K562 (cell line): ENCODE data around the gene BCL3. TPM values are rescaled to one million over a fixed set of nuclear protein-coding genes. Genes with fewer than 3 reads are reported as not detected.

ENCODE experiments used
- ATAC-seq: fragments of 200-7000 bp; cut with Tn5 transposase; 3 replicates; pipeline ENCODE4 v1.9.1; 2020; ENCODE audit warnings: moderate library complexity
- BruUV-seq: library from RNA; stranded (reverse); fragments of 400-500 nt; replicated peaks from 2 replicates; lab custom pipeline; 2021; lab: Mats Ljungman, UMichigan
- CTCF ChIA-PET: fragments of 300-600 bp; formaldehyde crosslinking; extraction: SDS; loops from one replicate; lab custom pipeline; 2021; ENCODE audit warnings: low intra/inter-chr PET ratio; lab: Yijun Ruan, JAX
- POLR2A ChIA-PET: fragments of 300-600, 350-650 bp; sonication (Branson Sonifier 250); formaldehyde crosslinking; extraction: SDS; loops from one replicate; lab custom pipeline; 2021; ENCODE audit warnings: antibody characterized with exemption, inconsistent platforms; lab: Yijun Ruan, JAX
- DNase-seq, 4 experiments: peaks; one replicate each; pipeline versions ENCODE4 v3.0.0 to v3.0.0-alpha.2; 2011 to 2018; ENCODE audit warnings: low spot score in 3 of 4, mixed read lengths in 3 of 4; ENCODE audit errors: extremely low read depth in 1 of 4
- FAIRE-seq: peaks from 2 replicates; lab custom pipeline; 2011; peaks lifted over from hg19 to GRCh38; lab: Jason Lieb, UNC
- H2AFZ ChIP-seq: 2 replicates; pipeline ENCODE4 v1.6.0; 2011; ENCODE audit warnings: low read depth, low read length, control low read depth, inconsistent platforms
- H3K27ac ChIP-seq: fragments of 200-600 bp; 3 replicates; pipeline ENCODE4 v1.8.0; 2011; ENCODE audit warnings: low read depth, mild to moderate bottlenecking, control low read depth, inconsistent platforms, low read length, moderate library complexity, mixed read lengths; ENCODE audit errors: extremely low read depth
- H3K27me3 ChIP-seq, 2 experiments: fragments of 300-600 bp in 1 of 2; 2 replicates in 1 of 2; 3 replicates in 1 of 2; pipeline versions ENCODE4 v1.6.0 to v1.8.0; 2011; ENCODE audit warnings: inconsistent platforms in 2 of 2, low read length in 2 of 2, mild to moderate bottlenecking in 1 of 2, mixed read lengths in 1 of 2, moderate library complexity in 1 of 2; ENCODE audit not compliant: control insufficient read depth in 2 of 2, insufficient read depth in 2 of 2
- H3K36me3 ChIP-seq: fragments of 300-600 bp; 3 replicates; pipeline ENCODE4 v1.8.0; 2011; ENCODE audit warnings: mild to moderate bottlenecking, low read length, inconsistent platforms; ENCODE audit not compliant: control insufficient read depth, insufficient read depth
- H3K4me1 ChIP-seq, 2 experiments: fragments of 200-600 bp in 1 of 2; replicated peaks in 1 of 2; 2 replicates in 1 of 2; 3 replicates in 1 of 2; pipeline versions ENCODE4 v1.5.1 to v1.8.0; 2011; ENCODE audit warnings: inconsistent platforms in 2 of 2, low read length in 2 of 2, mild to moderate bottlenecking in 1 of 2, mixed read lengths in 1 of 2, moderate library complexity in 1 of 2; ENCODE audit not compliant: control insufficient read depth in 2 of 2, insufficient read depth in 2 of 2
- H3K4me2 ChIP-seq: 2 replicates; pipeline ENCODE4 v1.6.1; 2011; ENCODE audit warnings: low read length, control low read depth, inconsistent platforms, mixed read lengths; ENCODE audit not compliant: insufficient read depth
- H3K4me3 ChIP-seq: fragments of 200-600 bp; sonication (generic), shearing (Covaris generic); 2 replicates; pipeline ENCODE4 v1.5.1; 2016; ENCODE audit warnings: control low read depth, inconsistent platforms
- H3K79me2 ChIP-seq: fragments of 200-600 bp; 3 replicates; pipeline ENCODE4 v1.8.0; 2011; ENCODE audit warnings: low read length, inconsistent platforms; ENCODE audit not compliant: control insufficient read depth, insufficient read depth
- H3K9ac ChIP-seq, 2 experiments: 2 replicates each; pipeline versions ENCODE4 v1.6.0 to v1.6.1; 2011; ENCODE audit warnings: low read depth in 2 of 2, low read length in 2 of 2, control low read depth in 1 of 2, inconsistent platforms in 1 of 2, mild to moderate bottlenecking in 1 of 2, mixed read lengths in 1 of 2; ENCODE audit not compliant: insufficient read depth in 1 of 2
- H3K9me1 ChIP-seq: one replicate; pipeline ENCODE4 v1.6.0; 2011; ENCODE audit warnings: inconsistent platforms, mild to moderate bottlenecking, low read length, moderate library complexity; ENCODE audit not compliant: control insufficient read depth, insufficient read depth
- H3K9me3 ChIP-seq: replicated peaks from 2 replicates; pipeline ENCODE4 v1.5.1; 2011; ENCODE audit warnings: low read depth, low read length, inconsistent platforms; ENCODE audit not compliant: control insufficient read depth, insufficient read depth
- H4K20me1 ChIP-seq: replicated peaks from 2 replicates; pipeline ENCODE4 v1.6.1; 2011; ENCODE audit warnings: low read length, inconsistent platforms, mixed read lengths; ENCODE audit not compliant: control insufficient read depth, insufficient read depth
- ZNF121 ChIP-seq: sonication (generic); formaldehyde crosslinking; conservative IDR thresholded peaks from 2 replicates; pipeline ENCODE4 v1.8.0; 2022; ENCODE audit warnings: missing genetic modification reagents
- WGBS: fragments of 100-300 bp; shearing (Covaris generic); methylation state at CpG from one replicate; pipeline ENCODE4 v1.1.6; 2016; ENCODE audit warnings: low coverage, mixed read lengths; ENCODE audit not compliant: insufficient coverage; ENCODE audit errors: missing lambda C conversion rate; 5-methylcytosine and 5-hydroxymethylcytosine counted together
- in situ Hi-C: fragments of 300-500 bp; cut with MboI; formaldehyde crosslinking; loops from 4 replicates; pipeline ENCODE4 v1.15.0; 2018; ENCODE audit warnings: inconsistent platforms, mixed read lengths
- intact Hi-C: fragments of 100-400 bp; cut with micrococcal nuclease; formaldehyde crosslinking; loops from 2 replicates; pipeline ENCODE4 v1.14.2; 2022
- polyA plus RNA-seq, 8 experiments: library from polyadenylated mRNA; depleted of rRNA in 4 of 8; stranded (reverse) in 5 of 8; unstranded in 3 of 8; fragments of >200 nt; fragmentation: Nextera tagmentation in 2 of 8; fragmentation: Illumina TruSeq in 1 of 8; extraction: Ambion mirVana in 2 of 8; extraction: Trizol in 1 of 8; gene quantifications; 2 replicates each; pipeline versions ENCODE4 v1.2.1 to v1.2.3, GENCODE V29; 2011 to 2014; ENCODE audit warnings: inconsistent platforms in 1 of 8, missing spikeins in 1 of 8
- total RNA-seq, 7 experiments: library from RNA; depleted of rRNA in 6 of 7; stranded (reverse); fragments of >200 nt in 6 of 7; fragmentation: Illumina TruSeq in 2 of 7; extraction: Trizol in 2 of 7; gene quantifications; 2 replicates each; pipeline versions ENCODE4 v1.2.1 to v1.2.3, GENCODE V29; 2011 to 2021; ENCODE audit warnings: low replicate concordance in 1 of 7
- TF ChIP-seq, protein P1 (sequence below): sonication (generic); formaldehyde crosslinking; IDR thresholded peaks from 2 replicates; pipeline ENCODE4 v1.8.0; 2022; ENCODE audit warnings: mild to moderate bottlenecking, missing genetic modification reagents
- TF ChIP-seq, protein P2 (sequence below): IDR thresholded peaks from 3 replicates; pipeline ENCODE4 v1.6.1; 2011; ENCODE audit warnings: borderline replicate concordance, mild to moderate bottlenecking; ENCODE audit not compliant: insufficient read length, insufficient read depth

BCL3 gene
- total and polyA plus RNA-seq, 9 of the 15 experiments (the other 6 are each of a cell fraction or from before 2014, with no cell fraction given): 0.03 to 2.4 (median 0.50) TPM; not detected in 1

GRCh38 chr19:44775676-44776240 is 27.2 kb downstream of the BCL3 start:
- no TSS peak for BruUV-seq
- peaks cover 4 to 23% of the 10 kb centered on the region in 2 experiments; a peak in 3 of 5 replicates for H3K4me1 ChIP-seq
- no peak overlapping the region for H2AFZ ChIP-seq
- no peaks in the 10 kb centered on the region for H3K9me1 ChIP-seq
- no peaks in the 10 kb centered on the region for H3K27me3 ChIP-seq
- H3K36me3 ChIP-seq: no peaks in the 10 kb centered on the region
- H4K20me1 ChIP-seq: no peaks in the 10 kb centered on the region
- ATAC-seq: no peak
- H3K27ac ChIP-seq: no peak overlapping the region
- H3K4me3 ChIP-seq: no peak overlapping the region
- TF ChIP-seq ZNF121 (CRISPR knock-in tag): no peak
- TF ChIP-seq, protein P1, sequence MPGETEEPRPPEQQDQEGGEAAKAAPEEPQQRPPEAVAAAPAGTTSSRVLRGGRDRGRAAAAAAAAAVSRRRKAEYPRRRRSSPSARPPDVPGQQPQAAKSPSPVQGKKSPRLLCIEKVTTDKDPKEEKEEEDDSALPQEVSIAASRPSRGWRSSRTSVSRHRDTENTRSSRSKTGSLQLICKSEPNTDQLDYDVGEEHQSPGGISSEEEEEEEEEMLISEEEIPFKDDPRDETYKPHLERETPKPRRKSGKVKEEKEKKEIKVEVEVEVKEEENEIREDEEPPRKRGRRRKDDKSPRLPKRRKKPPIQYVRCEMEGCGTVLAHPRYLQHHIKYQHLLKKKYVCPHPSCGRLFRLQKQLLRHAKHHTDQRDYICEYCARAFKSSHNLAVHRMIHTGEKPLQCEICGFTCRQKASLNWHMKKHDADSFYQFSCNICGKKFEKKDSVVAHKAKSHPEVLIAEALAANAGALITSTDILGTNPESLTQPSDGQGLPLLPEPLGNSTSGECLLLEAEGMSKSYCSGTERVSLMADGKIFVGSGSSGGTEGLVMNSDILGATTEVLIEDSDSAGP (CRISPR knock-in tag): no peak
- TF ChIP-seq, protein P2, sequence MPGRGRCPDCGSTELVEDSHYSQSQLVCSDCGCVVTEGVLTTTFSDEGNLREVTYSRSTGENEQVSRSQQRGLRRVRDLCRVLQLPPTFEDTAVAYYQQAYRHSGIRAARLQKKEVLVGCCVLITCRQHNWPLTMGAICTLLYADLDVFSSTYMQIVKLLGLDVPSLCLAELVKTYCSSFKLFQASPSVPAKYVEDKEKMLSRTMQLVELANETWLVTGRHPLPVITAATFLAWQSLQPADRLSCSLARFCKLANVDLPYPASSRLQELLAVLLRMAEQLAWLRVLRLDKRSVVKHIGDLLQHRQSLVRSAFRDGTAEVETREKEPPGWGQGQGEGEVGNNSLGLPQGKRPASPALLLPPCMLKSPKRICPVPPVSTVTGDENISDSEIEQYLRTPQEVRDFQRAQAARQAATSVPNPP: no peak
- TF ChIP-seq, all 486 proteins: peak for 0
- Histone ChIP-seq H3K9ac (no peak overlapping the region), H3K79me2 (no peaks in the 10 kb centered on the region), H3K9me3 (no peaks in the 10 kb centered on the region), H3K4me2 (no peak overlapping the region)
- DNase-seq (no peak), FAIRE-seq (no peak)
- WGBS: 56% methylated on average over 5 of the region's 6 CpGs
- in situ Hi-C loops (loop anchor here (5.0 kb wide), 1 partner anchor 203 kb away; no protein-coding TSS in a partner anchor), intact Hi-C loops (no loop called here)
- POLR2A ChIA-PET: no interaction called here
- CTCF ChIA-PET: interaction anchor here (0.7 kb wide), 1 partner anchor 534 kb away, joined by 4 read pairs; no protein-coding TSS in a partner anchor
